Measurements from ENCODE around the gene MAB21L3. TPM values are rescaled to one million over a fixed set of nuclear protein-coding genes. Genes with fewer than 3 reads are reported as not detected.

Gene MAB21L3
- total and polyA plus RNA-seq, 2 of the 13 experiments (the other 11 are each of a cell fraction or from before 2014, with no cell fraction given): 0.55 to 4.1 TPM

DNA sequence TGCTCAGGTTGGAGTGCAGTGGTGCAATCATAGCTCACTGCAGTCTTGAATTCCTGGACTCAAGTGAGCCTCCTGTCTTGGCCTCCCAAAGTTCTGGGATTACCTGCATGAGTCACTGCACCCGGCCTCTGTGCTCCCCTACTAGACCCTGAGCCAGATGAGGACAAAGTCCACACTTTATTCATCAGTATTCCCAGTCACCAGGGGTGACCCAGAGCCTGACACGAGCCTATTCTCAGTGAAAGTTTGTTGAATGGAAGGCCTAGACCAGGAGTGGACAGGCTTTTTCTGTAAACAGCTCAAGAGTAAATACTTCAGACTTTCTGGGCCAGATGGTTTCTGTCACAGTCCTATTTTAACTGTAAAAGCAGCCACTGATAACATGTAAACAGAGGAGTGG lies 68.2 kb downstream of the MAB21L3 start (continued):
- TF ChIP-seq CHCHD3 (CRISPR knock-in tag; IDR thresholded peaks at IDR 0.05): no peak
- TF ChIP-seq, protein P1, sequence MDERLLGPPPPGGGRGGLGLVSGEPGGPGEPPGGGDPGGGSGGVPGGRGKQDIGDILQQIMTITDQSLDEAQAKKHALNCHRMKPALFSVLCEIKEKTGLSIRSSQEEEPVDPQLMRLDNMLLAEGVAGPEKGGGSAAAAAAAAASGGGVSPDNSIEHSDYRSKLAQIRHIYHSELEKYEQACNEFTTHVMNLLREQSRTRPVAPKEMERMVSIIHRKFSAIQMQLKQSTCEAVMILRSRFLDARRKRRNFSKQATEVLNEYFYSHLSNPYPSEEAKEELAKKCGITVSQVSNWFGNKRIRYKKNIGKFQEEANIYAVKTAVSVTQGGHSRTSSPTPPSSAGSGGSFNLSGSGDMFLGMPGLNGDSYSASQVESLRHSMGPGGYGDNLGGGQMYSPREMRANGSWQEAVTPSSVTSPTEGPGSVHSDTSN (CRISPR knock-in tag; IDR thresholded peaks at IDR 0.05): no peak
- TF ChIP-seq, protein P2, sequence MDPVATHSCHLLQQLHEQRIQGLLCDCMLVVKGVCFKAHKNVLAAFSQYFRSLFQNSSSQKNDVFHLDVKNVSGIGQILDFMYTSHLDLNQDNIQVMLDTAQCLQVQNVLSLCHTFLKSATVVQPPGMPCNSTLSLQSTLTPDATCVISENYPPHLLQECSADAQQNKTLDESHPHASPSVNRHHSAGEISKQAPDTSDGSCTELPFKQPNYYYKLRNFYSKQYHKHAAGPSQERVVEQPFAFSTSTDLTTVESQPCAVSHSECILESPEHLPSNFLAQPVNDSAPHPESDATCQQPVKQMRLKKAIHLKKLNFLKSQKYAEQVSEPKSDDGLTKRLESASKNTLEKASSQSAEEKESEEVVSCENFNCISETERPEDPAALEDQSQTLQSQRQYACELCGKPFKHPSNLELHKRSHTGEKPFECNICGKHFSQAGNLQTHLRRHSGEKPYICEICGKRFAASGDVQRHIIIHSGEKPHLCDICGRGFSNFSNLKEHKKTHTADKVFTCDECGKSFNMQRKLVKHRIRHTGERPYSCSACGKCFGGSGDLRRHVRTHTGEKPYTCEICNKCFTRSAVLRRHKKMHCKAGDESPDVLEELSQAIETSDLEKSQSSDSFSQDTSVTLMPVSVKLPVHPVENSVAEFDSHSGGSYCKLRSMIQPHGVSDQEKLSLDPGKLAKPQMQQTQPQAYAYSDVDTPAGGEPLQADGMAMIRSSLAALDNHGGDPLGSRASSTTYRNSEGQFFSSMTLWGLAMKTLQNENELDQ (CRISPR knock-in tag; IDR thresholded peaks at IDR 0.05; ENCODE audit: borderline replicate concordance): no peak
- TF ChIP-seq, protein P3, sequence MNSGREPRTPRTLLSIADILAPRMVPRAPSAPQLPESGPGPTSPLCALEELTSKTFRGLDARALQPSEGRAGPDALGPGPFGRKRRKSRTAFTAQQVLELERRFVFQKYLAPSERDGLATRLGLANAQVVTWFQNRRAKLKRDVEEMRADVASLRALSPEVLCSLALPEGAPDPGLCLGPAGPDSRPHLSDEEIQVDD (CRISPR knock-in tag; IDR thresholded peaks at IDR 0.05; ENCODE audit: borderline replicate concordance): no peak
- no peak for TF ChIP-seq ZNF660 (CRISPR knock-in tag; IDR thresholded peaks at IDR 0.05; ENCODE audit: borderline replicate concordance, low read depth)
- TF ChIP-seq, protein P4, sequence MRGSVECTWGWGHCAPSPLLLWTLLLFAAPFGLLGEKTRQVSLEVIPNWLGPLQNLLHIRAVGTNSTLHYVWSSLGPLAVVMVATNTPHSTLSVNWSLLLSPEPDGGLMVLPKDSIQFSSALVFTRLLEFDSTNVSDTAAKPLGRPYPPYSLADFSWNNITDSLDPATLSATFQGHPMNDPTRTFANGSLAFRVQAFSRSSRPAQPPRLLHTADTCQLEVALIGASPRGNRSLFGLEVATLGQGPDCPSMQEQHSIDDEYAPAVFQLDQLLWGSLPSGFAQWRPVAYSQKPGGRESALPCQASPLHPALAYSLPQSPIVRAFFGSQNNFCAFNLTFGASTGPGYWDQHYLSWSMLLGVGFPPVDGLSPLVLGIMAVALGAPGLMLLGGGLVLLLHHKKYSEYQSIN (CRISPR knock-in tag; IDR thresholded peaks at IDR 0.05; ENCODE audit: borderline replicate concordance): no peak
- TF ChIP-seq CAMTA2 (CRISPR knock-in tag; IDR thresholded peaks at IDR 0.05; ENCODE audit: borderline replicate concordance): no peak
- TF ChIP-seq, protein P5, sequence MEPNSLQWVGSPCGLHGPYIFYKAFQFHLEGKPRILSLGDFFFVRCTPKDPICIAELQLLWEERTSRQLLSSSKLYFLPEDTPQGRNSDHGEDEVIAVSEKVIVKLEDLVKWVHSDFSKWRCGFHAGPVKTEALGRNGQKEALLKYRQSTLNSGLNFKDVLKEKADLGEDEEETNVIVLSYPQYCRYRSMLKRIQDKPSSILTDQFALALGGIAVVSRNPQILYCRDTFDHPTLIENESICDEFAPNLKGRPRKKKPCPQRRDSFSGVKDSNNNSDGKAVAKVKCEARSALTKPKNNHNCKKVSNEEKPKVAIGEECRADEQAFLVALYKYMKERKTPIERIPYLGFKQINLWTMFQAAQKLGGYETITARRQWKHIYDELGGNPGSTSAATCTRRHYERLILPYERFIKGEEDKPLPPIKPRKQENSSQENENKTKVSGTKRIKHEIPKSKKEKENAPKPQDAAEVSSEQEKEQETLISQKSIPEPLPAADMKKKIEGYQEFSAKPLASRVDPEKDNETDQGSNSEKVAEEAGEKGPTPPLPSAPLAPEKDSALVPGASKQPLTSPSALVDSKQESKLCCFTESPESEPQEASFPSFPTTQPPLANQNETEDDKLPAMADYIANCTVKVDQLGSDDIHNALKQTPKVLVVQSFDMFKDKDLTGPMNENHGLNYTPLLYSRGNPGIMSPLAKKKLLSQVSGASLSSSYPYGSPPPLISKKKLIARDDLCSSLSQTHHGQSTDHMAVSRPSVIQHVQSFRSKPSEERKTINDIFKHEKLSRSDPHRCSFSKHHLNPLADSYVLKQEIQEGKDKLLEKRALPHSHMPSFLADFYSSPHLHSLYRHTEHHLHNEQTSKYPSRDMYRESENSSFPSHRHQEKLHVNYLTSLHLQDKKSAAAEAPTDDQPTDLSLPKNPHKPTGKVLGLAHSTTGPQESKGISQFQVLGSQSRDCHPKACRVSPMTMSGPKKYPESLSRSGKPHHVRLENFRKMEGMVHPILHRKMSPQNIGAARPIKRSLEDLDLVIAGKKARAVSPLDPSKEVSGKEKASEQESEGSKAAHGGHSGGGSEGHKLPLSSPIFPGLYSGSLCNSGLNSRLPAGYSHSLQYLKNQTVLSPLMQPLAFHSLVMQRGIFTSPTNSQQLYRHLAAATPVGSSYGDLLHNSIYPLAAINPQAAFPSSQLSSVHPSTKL (CRISPR knock-in tag; IDR thresholded peaks at IDR 0.05): peak; percentile 88
- no peak for TF ChIP-seq HIVEP1 (CRISPR knock-in tag; IDR thresholded peaks at IDR 0.05)
- no peak for TF ChIP-seq SNAI1 (CRISPR knock-in tag; IDR thresholded peaks at IDR 0.05; ENCODE audit: borderline replicate concordance)
- TF ChIP-seq, protein P6, sequence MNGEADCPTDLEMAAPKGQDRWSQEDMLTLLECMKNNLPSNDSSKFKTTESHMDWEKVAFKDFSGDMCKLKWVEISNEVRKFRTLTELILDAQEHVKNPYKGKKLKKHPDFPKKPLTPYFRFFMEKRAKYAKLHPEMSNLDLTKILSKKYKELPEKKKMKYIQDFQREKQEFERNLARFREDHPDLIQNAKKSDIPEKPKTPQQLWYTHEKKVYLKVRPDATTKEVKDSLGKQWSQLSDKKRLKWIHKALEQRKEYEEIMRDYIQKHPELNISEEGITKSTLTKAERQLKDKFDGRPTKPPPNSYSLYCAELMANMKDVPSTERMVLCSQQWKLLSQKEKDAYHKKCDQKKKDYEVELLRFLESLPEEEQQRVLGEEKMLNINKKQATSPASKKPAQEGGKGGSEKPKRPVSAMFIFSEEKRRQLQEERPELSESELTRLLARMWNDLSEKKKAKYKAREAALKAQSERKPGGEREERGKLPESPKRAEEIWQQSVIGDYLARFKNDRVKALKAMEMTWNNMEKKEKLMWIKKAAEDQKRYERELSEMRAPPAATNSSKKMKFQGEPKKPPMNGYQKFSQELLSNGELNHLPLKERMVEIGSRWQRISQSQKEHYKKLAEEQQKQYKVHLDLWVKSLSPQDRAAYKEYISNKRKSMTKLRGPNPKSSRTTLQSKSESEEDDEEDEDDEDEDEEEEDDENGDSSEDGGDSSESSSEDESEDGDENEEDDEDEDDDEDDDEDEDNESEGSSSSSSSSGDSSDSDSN (CRISPR knock-in tag; IDR thresholded peaks at IDR 0.05): no peak
- no peak for TF ChIP-seq TMF1 (CRISPR knock-in tag; IDR thresholded peaks at IDR 0.05; ENCODE audit: low read depth)
- TF ChIP-seq, protein P7, sequence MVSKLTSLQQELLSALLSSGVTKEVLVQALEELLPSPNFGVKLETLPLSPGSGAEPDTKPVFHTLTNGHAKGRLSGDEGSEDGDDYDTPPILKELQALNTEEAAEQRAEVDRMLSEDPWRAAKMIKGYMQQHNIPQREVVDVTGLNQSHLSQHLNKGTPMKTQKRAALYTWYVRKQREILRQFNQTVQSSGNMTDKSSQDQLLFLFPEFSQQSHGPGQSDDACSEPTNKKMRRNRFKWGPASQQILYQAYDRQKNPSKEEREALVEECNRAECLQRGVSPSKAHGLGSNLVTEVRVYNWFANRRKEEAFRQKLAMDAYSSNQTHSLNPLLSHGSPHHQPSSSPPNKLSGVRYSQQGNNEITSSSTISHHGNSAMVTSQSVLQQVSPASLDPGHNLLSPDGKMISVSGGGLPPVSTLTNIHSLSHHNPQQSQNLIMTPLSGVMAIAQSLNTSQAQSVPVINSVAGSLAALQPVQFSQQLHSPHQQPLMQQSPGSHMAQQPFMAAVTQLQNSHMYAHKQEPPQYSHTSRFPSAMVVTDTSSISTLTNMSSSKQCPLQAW (CRISPR knock-in tag; IDR thresholded peaks at IDR 0.05): peak; percentile 50; the same call in 1 of the 2 replicates
- TF ChIP-seq SMYD3 (CRISPR knock-in tag; IDR thresholded peaks at IDR 0.05): no peak
- no peak for TF ChIP-seq GABPA (IDR thresholded peaks at IDR 0.05; ENCODE audit: low read depth, low read length)
- no peak for TF ChIP-seq GABPA (CRISPR knock-in tag; IDR thresholded peaks at IDR 0.05; ENCODE audit: low read depth)
- TF ChIP-seq ZNF615 (CRISPR knock-in tag; IDR thresholded peaks at IDR 0.05; ENCODE audit: borderline replicate concordance): no peak
